HFF-Myc (cell line): ENCODE data around the gene KRTAP4-2.
"Not testable (repeated sequence)": the region's sequence is repeated elsewhere in the genome, so short reads cannot be mapped to it uniquely, and the experiment has no call there.

Source experiments
- DNase-seq: peaks from one replicate; pipeline ENCODE4 v3.0.0-alpha.2; 2011; ENCODE audit warnings: low read depth; ENCODE audit errors: extremely low read depth
- H3K4me3 ChIP-seq: replicated peaks from 2 replicates; pipeline ENCODE4 v1.5.1; 2011; ENCODE audit warnings: low read depth, mild to moderate bottlenecking, control low read depth, low read length
- TF ChIP-seq, protein P1 (sequence below): IDR thresholded peaks from 2 replicates; pipeline ENCODE4 v1.5.1; 2012; ENCODE audit warnings: mild to moderate bottlenecking, low read depth, low read length, control low read depth; ENCODE audit errors: missing control alignments

The KRTAP4-2 gene

DNA sequence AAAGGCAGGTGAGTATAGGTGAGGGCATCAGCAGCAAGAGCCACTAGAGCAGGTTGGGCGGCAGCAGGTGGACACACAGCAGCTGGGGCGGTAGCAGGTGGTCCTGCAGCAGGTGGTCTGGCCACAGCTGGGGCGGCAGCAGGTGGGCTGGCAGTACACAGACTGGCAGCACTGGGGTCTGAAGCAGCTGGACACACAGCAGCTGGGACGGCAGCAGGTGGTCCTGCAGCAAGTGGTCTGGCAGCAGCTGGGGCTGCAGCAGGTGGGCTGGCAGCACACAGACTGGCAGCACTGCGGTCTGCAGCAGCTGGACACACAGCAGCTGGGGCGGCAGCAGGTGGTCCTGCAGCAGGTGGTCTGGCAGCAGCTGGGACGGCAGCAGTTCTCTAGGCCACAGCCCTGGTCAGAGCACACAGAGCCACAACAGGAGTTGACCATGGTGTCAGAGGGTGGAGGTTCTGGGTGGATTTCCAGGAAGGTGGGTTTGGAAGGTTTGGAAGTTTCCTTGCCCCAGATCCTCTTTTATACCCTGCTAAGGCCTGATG, at the start of gene KRTAP4-2:
Gene KRTAP4-2, minus strand, starts transcription at position 495 of the 545 bp plus-strand sequence. Its CDS starts 57 bp downstream, at position 438.
- TF ChIP-seq, protein P1, sequence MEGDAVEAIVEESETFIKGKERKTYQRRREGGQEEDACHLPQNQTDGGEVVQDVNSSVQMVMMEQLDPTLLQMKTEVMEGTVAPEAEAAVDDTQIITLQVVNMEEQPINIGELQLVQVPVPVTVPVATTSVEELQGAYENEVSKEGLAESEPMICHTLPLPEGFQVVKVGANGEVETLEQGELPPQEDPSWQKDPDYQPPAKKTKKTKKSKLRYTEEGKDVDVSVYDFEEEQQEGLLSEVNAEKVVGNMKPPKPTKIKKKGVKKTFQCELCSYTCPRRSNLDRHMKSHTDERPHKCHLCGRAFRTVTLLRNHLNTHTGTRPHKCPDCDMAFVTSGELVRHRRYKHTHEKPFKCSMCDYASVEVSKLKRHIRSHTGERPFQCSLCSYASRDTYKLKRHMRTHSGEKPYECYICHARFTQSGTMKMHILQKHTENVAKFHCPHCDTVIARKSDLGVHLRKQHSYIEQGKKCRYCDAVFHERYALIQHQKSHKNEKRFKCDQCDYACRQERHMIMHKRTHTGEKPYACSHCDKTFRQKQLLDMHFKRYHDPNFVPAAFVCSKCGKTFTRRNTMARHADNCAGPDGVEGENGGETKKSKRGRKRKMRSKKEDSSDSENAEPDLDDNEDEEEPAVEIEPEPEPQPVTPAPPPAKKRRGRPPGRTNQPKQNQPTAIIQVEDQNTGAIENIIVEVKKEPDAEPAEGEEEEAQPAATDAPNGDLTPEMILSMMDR: no peak
- H3K4me3 ChIP-seq: no peak within 1 kb of the TSS
- no peak for DNase-seq

GRCh38 chr17:41226598-41227095, 48.6 kb upstream of the KRTAP4-2 start, which contains the start of gene KRTAP9-2:
Gene KRTAP9-2, plus strand, starts transcription at chr17:41226648. Its CDS starts 7 bp downstream, at chr17:41226655.
- not testable (repeated sequence) for H3K4me3 ChIP-seq, DNase-seq

GRCh38 chr17:41226051-41226450, 48.0 kb upstream of the KRTAP4-2 start:
- no peak overlapping the region for H3K4me3 ChIP-seq
- TF ChIP-seq, protein P1: no peak
- DNase-seq: no peak

DNA sequence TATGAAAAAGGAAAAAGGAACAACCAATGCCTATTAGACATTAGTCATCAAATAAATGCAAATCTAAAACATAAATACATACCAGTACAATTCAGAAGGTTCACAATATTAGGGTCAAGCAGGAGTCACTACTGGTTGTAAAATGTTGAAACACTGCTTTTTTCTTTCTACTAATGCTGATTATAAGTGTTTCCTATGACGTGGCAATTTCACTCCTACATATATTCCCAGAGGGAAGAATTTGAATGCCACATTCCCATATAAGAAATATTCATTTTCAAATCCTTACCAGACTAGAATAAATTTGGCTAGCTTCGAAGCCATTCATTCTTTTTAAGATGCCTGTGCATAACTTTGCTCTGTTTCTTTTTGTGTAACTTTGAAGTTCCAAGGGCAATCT, 45.8 kb upstream of the KRTAP4-2 start:
- no peak overlapping the region for H3K4me3 ChIP-seq
- TF ChIP-seq, protein P1: no peak
- DNase-seq: no peak

DNA sequence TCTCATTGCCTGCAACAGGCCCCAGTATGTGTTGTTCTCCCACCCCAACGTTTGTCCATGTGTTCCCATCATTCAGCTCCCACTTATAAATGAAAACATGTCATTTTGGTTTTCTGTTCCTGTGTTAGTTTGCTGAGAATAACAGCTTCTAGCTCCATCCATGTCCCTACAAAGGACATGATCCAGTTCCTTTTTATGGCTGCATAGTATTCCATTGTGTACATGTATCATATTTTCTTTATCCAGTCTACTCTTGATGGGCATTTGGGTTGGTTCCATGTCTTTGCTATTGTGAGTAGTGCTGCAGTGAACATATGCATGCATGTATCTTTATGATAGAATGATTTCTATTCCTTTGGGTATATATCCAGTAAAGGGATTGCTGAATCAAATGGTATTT, 37.7 kb upstream of the KRTAP4-2 start:
- no peak overlapping the region for H3K4me3 ChIP-seq
- TF ChIP-seq, protein P1: no peak
- DNase-seq: no peak

DNA sequence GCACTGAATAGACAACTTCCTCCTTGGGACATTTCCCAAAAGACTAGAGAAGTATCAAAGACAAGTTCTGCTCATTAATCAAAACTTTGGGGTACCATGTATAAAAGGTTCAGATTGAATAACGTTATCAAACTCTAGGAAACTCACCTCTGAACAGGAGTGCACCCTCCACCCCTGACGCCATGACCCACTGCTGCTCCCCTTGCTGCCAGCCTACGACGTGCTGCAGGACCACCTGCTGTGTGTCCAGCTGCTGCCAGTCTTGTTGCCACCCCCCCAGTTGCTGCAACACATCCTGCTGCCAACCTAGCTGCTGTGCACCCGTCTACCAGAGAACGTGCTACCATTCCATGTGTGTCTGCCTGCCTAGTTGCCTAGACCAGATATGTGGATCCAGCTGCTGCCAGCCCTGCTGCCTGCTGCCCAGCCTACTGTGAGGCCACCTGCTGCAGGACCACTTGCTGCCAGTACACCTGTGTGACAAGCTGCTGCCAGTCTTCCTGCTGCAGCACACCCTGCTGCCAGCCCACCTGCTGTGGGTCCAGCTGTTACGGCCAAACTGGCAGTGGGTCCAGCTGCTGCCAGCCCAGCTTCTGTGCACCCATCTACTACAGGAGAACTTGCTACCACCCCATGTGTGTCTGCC, 34.6 kb upstream of the KRTAP4-2 start:
- DNase-seq: no peak
- TF ChIP-seq, protein P1: no peak
- no peak overlapping the region for H3K4me3 ChIP-seq

DNA sequence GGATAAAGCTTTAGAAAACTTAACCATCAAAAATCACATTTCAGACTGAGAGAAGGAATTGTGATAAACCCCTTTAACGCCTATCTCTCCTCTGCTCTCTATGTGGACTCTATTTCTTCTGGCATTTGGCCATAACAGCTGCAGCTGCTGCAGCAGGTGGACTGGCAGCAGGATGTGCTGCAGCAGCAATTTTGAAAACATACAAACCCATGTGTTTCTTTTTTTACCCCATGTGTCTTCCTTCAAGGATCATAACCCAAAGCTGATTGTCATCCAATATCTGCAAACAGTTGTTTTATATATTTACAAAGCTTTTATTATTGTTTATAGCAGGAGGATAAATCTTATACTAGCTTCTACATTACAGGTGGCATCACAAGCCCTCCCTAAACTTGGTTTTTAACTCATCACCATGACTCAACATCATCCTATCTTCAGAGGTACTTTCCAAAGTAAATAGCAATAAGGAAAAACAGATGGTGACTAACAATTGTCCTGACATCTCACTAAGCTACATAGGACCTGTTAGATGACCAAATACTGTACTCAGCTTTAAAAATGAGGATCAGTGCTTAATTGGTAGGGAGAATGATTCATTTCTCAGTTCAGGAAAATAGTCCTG, 33.9 kb upstream of the KRTAP4-2 start:
- peak; percentile 56 for DNase-seq
- H3K4me3 ChIP-seq: no peak overlapping the region
- TF ChIP-seq, protein P1: no peak
